H9 (cell line): ENCODE measurements around the gene CFAP54. TPM values are rescaled to one million over a fixed set of nuclear protein-coding genes. Genes with fewer than 3 reads are reported as not detected.

ENCODE experiments used
- DNase-seq: peaks from one replicate; pipeline ENCODE4 v3.0.0-alpha.2; 2017
- H2AFZ ChIP-seq: one replicate; pipeline ENCODE4 v1.6.1; 2013; ENCODE audit warnings: mild to moderate bottlenecking, low read length, control low read depth, moderate library complexity
- H2AK5ac ChIP-seq: 2 replicates; pipeline ENCODE4 v1.6.1; 2013; ENCODE audit warnings: low read length, control low read depth, mixed read lengths; ENCODE audit not compliant: insufficient read length
- H2BK120ac ChIP-seq: one replicate; pipeline ENCODE4 v1.6.1; 2013; ENCODE audit warnings: low read depth, mild to moderate bottlenecking, low read length, control low read depth, inconsistent platforms; ENCODE audit not compliant: poor library complexity, severe bottlenecking
- H2BK12ac ChIP-seq: 2 replicates; pipeline ENCODE4 v1.6.1; 2013; ENCODE audit warnings: low read length, control low read depth, mixed read lengths, low read depth; ENCODE audit not compliant: insufficient read length
- H2BK15ac ChIP-seq: 2 replicates; pipeline ENCODE4 v1.6.1; 2013; ENCODE audit warnings: low read depth, low read length, control low read depth
- H2BK20ac ChIP-seq: one replicate; pipeline ENCODE4 v1.6.1; 2013; ENCODE audit warnings: low read depth, mild to moderate bottlenecking, low read length, control low read depth, inconsistent platforms; ENCODE audit not compliant: poor library complexity, severe bottlenecking
- H2BK5ac ChIP-seq: 2 replicates; pipeline ENCODE4 v1.6.1; 2013; ENCODE audit warnings: low read length, control low read depth, mixed read lengths; ENCODE audit not compliant: insufficient read length
- H3K14ac ChIP-seq: 2 replicates; pipeline ENCODE4 v1.6.1; 2013; ENCODE audit warnings: low read length, control low read depth; ENCODE audit not compliant: insufficient read depth
- H3K18ac ChIP-seq: 2 replicates; pipeline ENCODE4 v1.6.1; 2013; ENCODE audit warnings: low read depth, mild to moderate bottlenecking, mixed read lengths, low read length, control low read depth; ENCODE audit not compliant: insufficient read length
- H3K23ac ChIP-seq: 2 replicates; pipeline ENCODE4 v1.6.1; 2013; ENCODE audit warnings: low read length, control low read depth, mixed read lengths, low read depth; ENCODE audit not compliant: insufficient read length
- H3K23me2 ChIP-seq: 2 replicates; pipeline ENCODE4 v1.6.1; 2013; ENCODE audit warnings: low read depth, mild to moderate bottlenecking, mixed read lengths, low read length, control low read depth; ENCODE audit not compliant: insufficient read length, poor library complexity, severe bottlenecking
- H3K27ac ChIP-seq: 2 replicates; pipeline ENCODE4 v1.5.1; 2013; ENCODE audit warnings: low read length, control low read depth, mixed read lengths, low read depth; ENCODE audit not compliant: insufficient read length
- H3K27me3 ChIP-seq: 2 replicates; pipeline ENCODE4 v1.6.1; 2013; ENCODE audit warnings: low read length, control low read depth, inconsistent platforms; ENCODE audit not compliant: insufficient read depth
- H3K4ac ChIP-seq: 2 replicates; pipeline ENCODE4 v1.6.1; 2013; ENCODE audit warnings: low read depth, mild to moderate bottlenecking, control low read depth, inconsistent platforms, low read length, moderate library complexity
- H3K4me1 ChIP-seq: 2 replicates; pipeline ENCODE4 v1.6.1; 2013; ENCODE audit warnings: low read length, control low read depth, inconsistent platforms; ENCODE audit not compliant: insufficient read depth
- H3K4me2 ChIP-seq: 2 replicates; pipeline ENCODE4 v1.6.1; 2013; ENCODE audit warnings: low read length, control low read depth, mixed read lengths; ENCODE audit not compliant: insufficient read length, insufficient read depth
- H3K56ac ChIP-seq: 2 replicates; pipeline ENCODE4 v1.6.1; 2013; ENCODE audit warnings: low read depth, mild to moderate bottlenecking, mixed read lengths, low read length, control low read depth; ENCODE audit not compliant: insufficient read length
- H3K79me1 ChIP-seq: 2 replicates; pipeline ENCODE4 v1.6.1; 2013; ENCODE audit warnings: low read depth, mild to moderate bottlenecking, moderate library complexity, low read length, control low read depth, inconsistent platforms; ENCODE audit not compliant: insufficient read depth, poor library complexity, severe bottlenecking
- H3K79me2 ChIP-seq: 2 replicates; pipeline ENCODE4 v1.6.1; 2013; ENCODE audit warnings: low read length, control low read depth, inconsistent platforms; ENCODE audit not compliant: insufficient read depth
- H3K9ac ChIP-seq: 2 replicates; pipeline ENCODE4 v1.6.1; 2013; ENCODE audit warnings: low read length, control low read depth, mixed read lengths; ENCODE audit not compliant: insufficient read length; ENCODE audit errors: extremely low read depth
- H3K9me3 ChIP-seq: one replicate; pipeline ENCODE4 v1.6.1; 2013; ENCODE audit warnings: low read depth, low read length, inconsistent platforms; ENCODE audit not compliant: control insufficient read depth
- H3T11ph ChIP-seq: one replicate; pipeline ENCODE4 v1.6.1; 2013; ENCODE audit warnings: mild to moderate bottlenecking, low read length, control low read depth, inconsistent platforms
- H4K20me1 ChIP-seq: one replicate; pipeline ENCODE4 v1.6.1; 2013; ENCODE audit not compliant: control insufficient read depth, insufficient read length, insufficient read depth
- H4K5ac ChIP-seq: 2 replicates; pipeline ENCODE4 v1.6.1; 2013; ENCODE audit warnings: low read depth, mild to moderate bottlenecking, mixed read lengths, low read length, control low read depth; ENCODE audit not compliant: insufficient read length
- H4K8ac ChIP-seq: replicated peaks from 2 replicates; pipeline ENCODE4 v1.6.1; 2013; ENCODE audit warnings: low read length, control low read depth, mixed read lengths, low read depth; ENCODE audit not compliant: insufficient read length
- H4K91ac ChIP-seq: 2 replicates; pipeline ENCODE4 v1.6.1; 2013; ENCODE audit warnings: low read depth, mild to moderate bottlenecking, moderate library complexity, mixed read lengths, low read length, control low read depth; ENCODE audit not compliant: insufficient read length
- H3K27ac Mint-ChIP-seq, 3 experiments: 2 replicates in 2 of 3; 3 replicates in 1 of 3; pipeline ENCODE4 v1.8.0; 2020 to 2021; ENCODE audit warnings: mixed read lengths in 3 of 3, mild to moderate bottlenecking in 1 of 3, moderate library complexity in 1 of 3
- H3K27me3 Mint-ChIP-seq: 2 replicates; pipeline ENCODE4 v1.8.0; 2021; ENCODE audit warnings: low read depth, mild to moderate bottlenecking, moderate library complexity, mixed read lengths
- H3K36me3 Mint-ChIP-seq, 3 experiments: 2 replicates in 2 of 3; 3 replicates in 1 of 3; pipeline ENCODE4 v1.8.0; 2020 to 2021; ENCODE audit warnings: low read depth in 3 of 3, mixed read lengths in 3 of 3; ENCODE audit not compliant: insufficient read depth in 1 of 3
- H3K4me1 Mint-ChIP-seq, 2 experiments: 2 replicates each; pipeline ENCODE4 v1.8.0; 2020; ENCODE audit warnings: mixed read lengths in 2 of 2
- H3K4me3 Mint-ChIP-seq, 2 experiments: 2 replicates in 1 of 2; 3 replicates in 1 of 2; pipeline ENCODE4 v1.8.0; 2020 to 2021; ENCODE audit warnings: mild to moderate bottlenecking in 2 of 2, mixed read lengths in 2 of 2, moderate library complexity in 1 of 2
- H3K9me3 Mint-ChIP-seq, 2 experiments: 2 replicates in 1 of 2; 3 replicates in 1 of 2; pipeline ENCODE4 v1.8.0; 2020; ENCODE audit warnings: mild to moderate bottlenecking in 2 of 2, mixed read lengths in 2 of 2, moderate library complexity in 1 of 2
- WGBS: extraction: QIAGEN DNeasy Blood & Tissue Kit; methylation state at CpG from one replicate; pipeline ENCODE4 v1.1.7; 2013; ENCODE audit warnings: missing lambda C conversion rate, low lambda C conversion rate, mixed read lengths; ENCODE audit not compliant: insufficient read length; ENCODE audit errors: extremely low coverage; 5-methylcytosine and 5-hydroxymethylcytosine counted together
- total RNA-seq: library from RNA; stranded (reverse); gene quantifications from 2 replicates; pipeline ENCODE4 v1.2.1, GENCODE V29; 2021
- TF ChIP-seq, protein P1 (sequence below): fragments of 200-600 bp; sonication (generic); conservative IDR thresholded peaks from 3 replicates; pipeline ENCODE4 v1.8.0; 2021; ENCODE audit warnings: antibody characterized with exemption, mild to moderate bottlenecking

CFAP54 gene
- total RNA-seq, 1 experiment from 2014 or later: 0.24 TPM

DNA sequence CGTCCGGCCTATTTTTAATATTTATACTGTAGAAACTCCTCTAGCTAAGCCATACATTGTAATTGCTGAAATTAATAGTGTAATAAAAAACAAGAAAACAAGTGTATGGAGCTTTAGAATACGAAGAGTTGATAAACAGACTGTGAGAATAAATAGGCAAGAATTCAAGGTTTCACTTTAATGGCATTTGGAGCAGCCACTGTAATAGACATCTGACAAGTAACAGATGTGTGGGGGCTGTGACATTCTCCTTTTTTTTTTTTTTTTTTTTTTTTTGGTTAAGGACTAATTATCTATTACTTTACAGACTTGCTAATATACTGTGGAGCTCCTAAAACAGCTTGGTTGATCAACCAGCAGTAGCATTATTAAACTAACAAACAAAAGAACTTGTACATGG, 42.1 kb upstream of the CFAP54 start:
- TF ChIP-seq, protein P1, sequence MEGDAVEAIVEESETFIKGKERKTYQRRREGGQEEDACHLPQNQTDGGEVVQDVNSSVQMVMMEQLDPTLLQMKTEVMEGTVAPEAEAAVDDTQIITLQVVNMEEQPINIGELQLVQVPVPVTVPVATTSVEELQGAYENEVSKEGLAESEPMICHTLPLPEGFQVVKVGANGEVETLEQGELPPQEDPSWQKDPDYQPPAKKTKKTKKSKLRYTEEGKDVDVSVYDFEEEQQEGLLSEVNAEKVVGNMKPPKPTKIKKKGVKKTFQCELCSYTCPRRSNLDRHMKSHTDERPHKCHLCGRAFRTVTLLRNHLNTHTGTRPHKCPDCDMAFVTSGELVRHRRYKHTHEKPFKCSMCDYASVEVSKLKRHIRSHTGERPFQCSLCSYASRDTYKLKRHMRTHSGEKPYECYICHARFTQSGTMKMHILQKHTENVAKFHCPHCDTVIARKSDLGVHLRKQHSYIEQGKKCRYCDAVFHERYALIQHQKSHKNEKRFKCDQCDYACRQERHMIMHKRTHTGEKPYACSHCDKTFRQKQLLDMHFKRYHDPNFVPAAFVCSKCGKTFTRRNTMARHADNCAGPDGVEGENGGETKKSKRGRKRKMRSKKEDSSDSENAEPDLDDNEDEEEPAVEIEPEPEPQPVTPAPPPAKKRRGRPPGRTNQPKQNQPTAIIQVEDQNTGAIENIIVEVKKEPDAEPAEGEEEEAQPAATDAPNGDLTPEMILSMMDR: no peak
- no peaks in the 10 kb centered on the region for H3K79me2 ChIP-seq
- H2AK5ac ChIP-seq: no peak overlapping the region
- H3T11ph ChIP-seq: no peak overlapping the region
- H2BK15ac ChIP-seq: no peak overlapping the region
- Mint-ChIP-seq H3K27ac (no peak overlapping the region), H3K4me1 (no peaks in the 10 kb centered on the region), H3K36me3 (no peaks in the 10 kb centered on the region), H3K27me3 (no peaks in the 10 kb centered on the region), H3K9me3 (no peaks in the 10 kb centered on the region), H3K4me3 (no peak overlapping the region)
- H3K4me1 ChIP-seq: no peaks in the 10 kb centered on the region
- WGBS: no CpG with 5 or more reads among the region's 3 CpGs
- no peak overlapping the region for H2BK120ac ChIP-seq
- H4K91ac ChIP-seq: no peak overlapping the region
- H2BK5ac ChIP-seq: no peak overlapping the region
- H4K5ac ChIP-seq: no peak overlapping the region
- H3K79me1 ChIP-seq: no peaks in the 10 kb centered on the region
- no peaks in the 10 kb centered on the region for H3K23me2 ChIP-seq
- H3K4ac ChIP-seq: no peak overlapping the region
- DNase-seq: no peak
- no peak overlapping the region for H3K23ac ChIP-seq
- no peak overlapping the region for H3K27ac ChIP-seq
- H3K27me3 ChIP-seq: no peaks in the 10 kb centered on the region
- H4K20me1 ChIP-seq: no peaks in the 10 kb centered on the region
- no peak overlapping the region for H3K56ac ChIP-seq
- no peak overlapping the region for H3K4me2 ChIP-seq
- H2AFZ ChIP-seq: no peak overlapping the region
- H3K14ac ChIP-seq: no peak overlapping the region
- H2BK12ac ChIP-seq: no peak overlapping the region
- no peaks in the 10 kb centered on the region for H3K9me3 ChIP-seq
- no peak overlapping the region for H3K9ac ChIP-seq
- no peak overlapping the region for H3K18ac ChIP-seq
- no peak overlapping the region for H4K8ac ChIP-seq
- H2BK20ac ChIP-seq: no peak overlapping the region
